Pancreas (tissue), 10 donors: Measurements from ENCODE around the gene KCNQ4. TPM values are rescaled to one million over a fixed set of nuclear protein-coding genes. Genes with fewer than 3 reads are reported as not detected.

Source experiments
- ATAC-seq, 4 donors: fragments of 200-7000 bp; cut with Tn5 transposase; one replicate each; pipeline versions ENCODE4 v1.8.0 to v1.9.1; 2020; ENCODE audit warnings: mild to moderate bottlenecking in 4 of 4, moderate library complexity in 4 of 4
- DNase-seq, 6 donors: peaks; one replicate each; pipeline ENCODE4 v3.0.0-alpha.2; 2020
- FAIRE-seq: peaks from 2 replicates; lab custom pipeline; 2012; peaks lifted over from hg19 to GRCh38; lab: Jason Lieb, UNC
- H3K27ac ChIP-seq, 4 donors: fragments of 200-600 bp; sonication (generic); 1 replicate in 3 of 4; 2 replicates in 1 of 4; pipeline versions ENCODE4 v1.5.0 to v1.8.0; 2020
- H3K27me3 ChIP-seq, 4 donors: fragments of 200-600 bp; one replicate each; pipeline ENCODE4 v1.8.0; 2021
- H3K36me3 ChIP-seq, 3 donors: fragments of 200-600 bp; sonication (generic) in 1 of 3; one replicate each; pipeline versions ENCODE4 v1.5.0 to v1.8.0; 2020 to 2021
- H3K4me1 ChIP-seq, 3 donors: fragments of 200-600 bp; one replicate each; pipeline ENCODE4 v1.8.0; 2021
- H3K4me3 ChIP-seq, 4 donors: fragments of 200-600 bp; sonication (generic) in 2 of 4; one replicate each; pipeline versions ENCODE4 v1.5.0 to v1.8.0; 2020 to 2021
- H3K9me3 ChIP-seq, 4 donors: fragments of 200-600 bp; one replicate each; pipeline ENCODE4 v1.8.0; 2021
- CTCF ChIP-seq, 4 donors: fragments of 200-600 bp; sonication (generic) in 3 of 4; IDR thresholded peaks; one replicate each; pipeline versions ENCODE4 v1.5.0 to v1.8.0; 2021; ENCODE audit warnings: antibody characterized with exemption in 4 of 4
- WGBS, 2 donors: extraction: QIAGEN DNeasy Blood & Tissue Kit; methylation state at CpG; one replicate each; pipeline ENCODE4 v1.1.7; 2013; 5-methylcytosine and 5-hydroxymethylcytosine counted together
- intact Hi-C, 3 donors: fragments of 100-400 bp; cut with DNase I; formaldehyde crosslinking; loops; one replicate each; pipeline versions ENCODE4 v1.11.1 to v1.14.2; 2022
- polyA plus RNA-seq, 2 donors: library from polyadenylated mRNA; stranded (reverse); fragments of 200-250 nt; gene quantifications; one replicate each; pipeline ENCODE4 v1.2.3, GENCODE V29; 2013
- total RNA-seq, 6 donors: library from RNA; stranded (reverse); fragmentation: NEBNext Ultra II Directional in 4 of 6; extraction: Animal tissue kit (Norgen Biotek cat#: 25700) in 4 of 6; gene quantifications; one replicate each; pipeline versions ENCODE4 v1.2.1 to v1.2.4, GENCODE V29; 2021 to 2023
- donor health status: healthy with polysubstance abuse.
- donor health status: DM: no; HTN: no; CAD: no; lungs with moderate emphysema.
- donor health status: DM: no; HTN: no; CAD: no.
- donor health status: control.
- donor health status: control.
- donor health status: Bipolar disorder and iron deficiency.
- donor health status: DM: yes; HTN: yes; CAD: no.
- donor health status: DM: no; HTN: no; CAD: no.
- donor health status: DM: no; HTN: no; CAD: no.
- donor health status: DM: yes; HTN: yes; CAD: no.

The KCNQ4 gene
- total and polyA plus RNA-seq, 8 donors: 0.35 to 6.5 (median 1.3) TPM

GRCh38 chr1:40808002-40808401 lies 24.4 kb downstream of the KCNQ4 start:
- Histone ChIP-seq H3K27ac (no peak overlapping the region), H3K36me3 (no peaks in the 10 kb centered on the region), H3K9me3 (no peaks in the 10 kb centered on the region), H3K27me3 (no peaks in the 10 kb centered on the region), H3K4me1 (no peaks in the 10 kb centered on the region), H3K4me3 (no peak overlapping the region)
- intact Hi-C loops: no loop called here
- FAIRE-seq (no peak), ATAC-seq (no peak), DNase-seq (no peak)
- no peak for TF ChIP-seq CTCF (IDR thresholded peaks at IDR 0.05)
- 68 to 69% methylated on average over 3 of the region's 3 CpGs for WGBS, 2 donors

DNA sequence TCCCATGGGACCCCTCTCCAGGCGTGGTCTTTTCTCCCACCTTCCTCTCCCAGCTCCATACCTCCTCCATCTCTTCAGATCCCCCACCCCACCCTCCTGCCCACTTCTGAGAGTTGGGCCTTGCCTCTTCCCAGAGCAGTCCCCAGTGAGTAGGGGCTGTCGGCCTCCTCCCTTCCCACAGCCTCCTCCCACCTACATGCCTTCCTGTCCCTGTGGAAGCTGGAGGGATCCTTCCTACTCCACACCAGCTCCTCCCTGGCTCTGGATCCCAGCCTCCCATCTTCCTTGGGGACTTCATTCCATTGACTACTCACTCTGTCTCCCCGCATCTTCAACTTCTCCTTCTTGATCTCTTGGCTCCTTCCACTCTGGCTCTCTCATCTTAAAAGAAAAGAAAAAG lies 24.9 kb downstream of the KCNQ4 start:
- no peak for FAIRE-seq

GRCh38 chr1:40808909-40809308 lies 25.3 kb downstream of the KCNQ4 start:
- ATAC-seq (peak in 1 of 4 donors; percentile 15), DNase-seq (no peak), FAIRE-seq (no peak)
- Histone ChIP-seq H3K27me3 (no peaks in the 10 kb centered on the region), H3K4me1 (no peaks in the 10 kb centered on the region), H3K27ac (no peak overlapping the region), H3K9me3 (no peaks in the 10 kb centered on the region), H3K36me3 (no peaks in the 10 kb centered on the region), H3K4me3 (no peak overlapping the region)
- no peak for TF ChIP-seq CTCF (IDR thresholded peaks at IDR 0.05)
- WGBS, 2 donors: 56 to 63% methylated on average over 6 of the region's 6 CpGs
- intact Hi-C loops: no loop called here

More for the DNA sequence above, 24.9 kb downstream of the KCNQ4 start:
- DNase-seq (no peak), ATAC-seq (no peak)
- no peak for TF ChIP-seq CTCF (IDR thresholded peaks at IDR 0.05)
- H3K27ac ChIP-seq: no peak overlapping the region
- H3K36me3 ChIP-seq: no peaks in the 10 kb centered on the region
- intact Hi-C loops: no loop called here
- H3K9me3 ChIP-seq: no peaks in the 10 kb centered on the region
- no peaks in the 10 kb centered on the region for H3K27me3 ChIP-seq
- no peaks in the 10 kb centered on the region for H3K4me1 ChIP-seq
- WGBS, 2 donors: 77 to 80% methylated on average over 3 of the region's 3 CpGs
- H3K4me3 ChIP-seq: no peak overlapping the region

DNA sequence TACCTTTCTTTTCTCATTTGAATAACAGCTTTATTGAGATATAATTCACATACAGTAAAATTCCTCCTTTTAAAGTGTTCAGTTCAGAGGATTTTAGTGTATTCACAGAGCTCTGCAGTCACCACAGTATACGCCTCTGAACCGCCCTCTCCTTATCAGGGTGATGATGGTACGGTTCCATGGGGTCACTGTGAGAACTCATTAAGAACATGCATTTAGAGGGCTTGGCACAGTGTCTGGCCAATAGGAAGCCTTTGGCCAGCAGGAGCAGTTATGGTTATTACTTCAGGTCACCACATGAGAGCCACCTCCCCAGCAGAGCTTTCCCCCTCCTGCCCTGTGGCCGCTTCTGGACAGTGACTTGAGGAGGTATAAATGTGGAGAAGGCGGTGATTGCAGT lies 27.3 kb downstream of the KCNQ4 start:
- FAIRE-seq (no peak), DNase-seq (no peak), ATAC-seq (no peak)
- no peak overlapping the region for H3K4me3 ChIP-seq
- no peak for TF ChIP-seq CTCF (IDR thresholded peaks at IDR 0.05)
- no peaks in the 10 kb centered on the region for H3K9me3 ChIP-seq
- H3K4me1 ChIP-seq: no peaks in the 10 kb centered on the region
- no peaks in the 10 kb centered on the region for H3K36me3 ChIP-seq
- intact Hi-C loops: no loop called here
- 81 to 83% methylated on average over 5 of the region's 5 CpGs for WGBS, 2 donors
- no peak overlapping the region for H3K27ac ChIP-seq
- H3K27me3 ChIP-seq: no peaks in the 10 kb centered on the region

- Histone ChIP-seq H3K27me3 (no peaks in the 10 kb centered on the region), H3K36me3 (no peaks in the 10 kb centered on the region), H3K9me3 (no peaks in the 10 kb centered on the region), H3K27ac (no peak overlapping the region), H3K4me3 (no peak overlapping the region), H3K4me1 (no peaks in the 10 kb centered on the region)
- intact Hi-C loops: no loop called here
- TF ChIP-seq CTCF (IDR thresholded peaks at IDR 0.05): no peak
- FAIRE-seq (no peak), ATAC-seq (no peak), DNase-seq (no peak)
- 68% methylated on average over 9 of the region's 9 CpGs for WGBS, 2 donors
These were observed 31.8 kb downstream of the KCNQ4 start for GRCh38 chr1:40815420-40815819.
